Panc1 (cell line): ENCODE measurements around the gene NQO1. TPM values are rescaled to one million over a fixed set of nuclear protein-coding genes. Genes with fewer than 3 reads are reported as not detected.

Experiments used
- ATAC-seq: fragments of 200-7000 bp; cut with Tn5 transposase; 2 replicates; pipeline ENCODE4 v1.9.1; 2020; ENCODE audit warnings: mild to moderate bottlenecking, moderate library complexity
- BruUV-seq: library from RNA; stranded (reverse); fragments of 400-500 nt; replicated peaks from 2 replicates; lab custom pipeline; 2021; lab: Mats Ljungman, UMichigan
- CTCF ChIA-PET: fragments of 300-600 bp; sonication (Branson Sonifier 250); formaldehyde crosslinking; loops from one replicate; lab custom pipeline; 2022; ENCODE audit warnings: antibody characterized with exemption; lab: Charles Lee
- POLR2A ChIA-PET: fragments of 300-600 bp; sonication (Branson Sonifier 250); formaldehyde crosslinking; loops from one replicate; lab custom pipeline; 2022; ENCODE audit warnings: antibody characterized with exemption; lab: Charles Lee
- DNase-seq: peaks from one replicate; pipeline ENCODE4 v3.0.0-alpha.2; 2010; ENCODE audit warnings: low read depth, low spot score
- H3K27ac ChIP-seq: 2 replicates; pipeline ENCODE4 v1.5.1; 2011; ENCODE audit warnings: mild to moderate bottlenecking, low read length, inconsistent platforms
- H3K27me3 ChIP-seq: fragments of 200-500 bp; sonication (Bioruptor generic); 2 replicates; pipeline ENCODE4 v1.6.0; 2014; ENCODE audit warnings: low read length, inconsistent platforms; ENCODE audit not compliant: control insufficient read depth, insufficient read depth
- H3K36me3 ChIP-seq: fragments of 200-500 bp; sonication (Bioruptor generic); 2 replicates; pipeline ENCODE4 v1.5.1; 2014; ENCODE audit warnings: inconsistent platforms, mild to moderate bottlenecking, low read length, moderate library complexity; ENCODE audit not compliant: control insufficient read depth, insufficient read depth
- H3K4me1 ChIP-seq: 2 replicates; pipeline ENCODE4 v1.5.1; 2011; ENCODE audit warnings: inconsistent platforms, mild to moderate bottlenecking, low read length, moderate library complexity; ENCODE audit not compliant: control insufficient read depth, insufficient read depth
- H3K4me3 ChIP-seq, 2 experiments: 2 replicates each; pipeline ENCODE4 v1.5.1; 2011 to 2012; ENCODE audit warnings: low read depth in 2 of 2, low read length in 2 of 2, mild to moderate bottlenecking in 2 of 2, inconsistent platforms in 1 of 2, moderate library complexity in 1 of 2
- H3K9me3 ChIP-seq: fragments of 200-500 bp; sonication (Bioruptor generic); 2 replicates; pipeline ENCODE4 v1.5.1; 2014; ENCODE audit warnings: low read depth, mild to moderate bottlenecking, inconsistent platforms, low read length, moderate library complexity; ENCODE audit not compliant: control insufficient read depth, insufficient read depth
- POLR2AphosphoS5 ChIP-seq: IDR thresholded peaks from 2 replicates; pipeline ENCODE4 v1.6.1; 2012; ENCODE audit warnings: mild to moderate bottlenecking, low read depth, low read length, moderate library complexity
- SIN3A ChIP-seq: IDR thresholded peaks from 2 replicates; pipeline ENCODE4 v1.6.1; 2012; ENCODE audit warnings: low read depth, mild to moderate bottlenecking, low read length, moderate library complexity, borderline replicate concordance; ENCODE audit not compliant: insufficient read depth
- TCF7L2 ChIP-seq: IDR thresholded peaks from 2 replicates; pipeline ENCODE4 v1.6.1; 2011; ENCODE audit warnings: mild to moderate bottlenecking, low read depth, low read length, inconsistent platforms
- in situ Hi-C: cut with HindIII; loops from 2 replicates; pipeline ENCODE4 v1.10.0; 2016; ENCODE audit warnings: low sequenced_read_pairs, low pct_unique_long_range_greater_than_20kb
- intact Hi-C: fragments of 100-400 bp; cut with micrococcal nuclease; formaldehyde crosslinking; loops from one replicate; pipeline ENCODE4 v1.10.0; 2022; ENCODE audit not compliant: unreplicated experiment
- total RNA-seq: library from RNA; stranded (reverse); gene quantifications from one replicate; pipeline ENCODE4 v1.2.1, GENCODE V29; 2021; ENCODE audit not compliant: unreplicated experiment
- TF ChIP-seq, protein P1 (sequence below), 2 experiments: IDR thresholded peaks; 2 replicates each; pipeline ENCODE4 v1.6.1; 2011 to 2012; ENCODE audit warnings: low read depth in 2 of 2, control low read depth in 1 of 2, low read length in 1 of 2, mild to moderate bottlenecking in 1 of 2, moderate library complexity in 1 of 2; ENCODE audit not compliant: insufficient read depth in 1 of 2
- TF ChIP-seq, protein P2 (sequence below): fragments of 450-650 bp; IDR thresholded peaks from 2 replicates; pipeline ENCODE4 v1.5.1; 2017; ENCODE audit warnings: mild to moderate bottlenecking

Gene NQO1
- total RNA-seq, 1 experiment from 2014 or later: 147 TPM

DNA sequence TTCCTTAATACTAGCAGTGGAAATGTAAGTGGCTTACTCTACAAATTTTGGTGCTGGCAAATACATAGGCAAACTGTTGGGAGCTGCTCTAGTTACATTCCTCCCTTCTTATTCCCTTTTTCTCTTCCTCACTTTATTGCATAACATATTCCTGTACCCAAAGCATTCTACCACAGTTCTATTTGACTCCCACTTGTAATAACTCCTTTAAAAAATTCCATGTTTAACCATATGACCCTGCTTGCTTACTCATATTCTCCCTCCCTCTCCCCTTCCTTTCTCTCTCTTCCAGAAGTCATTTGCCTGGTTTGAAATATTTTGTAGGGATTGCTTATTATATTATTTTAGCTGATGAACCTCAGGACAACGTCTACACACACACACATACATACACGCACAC is 22.7 kb downstream of the NQO1 start:
- no peak overlapping the region for H3K4me3 ChIP-seq
- ATAC-seq (no peak), DNase-seq (no peak)
- H3K9me3 ChIP-seq: no peaks in the 10 kb centered on the region
- CTCF ChIA-PET: no interaction called here
- no peaks in the 10 kb centered on the region for H3K27me3 ChIP-seq
- no peaks in the 10 kb centered on the region; the same call in 1 of the 2 replicates for H3K4me1 ChIP-seq
- in situ Hi-C loops: no loop called here
- POLR2A ChIA-PET: no interaction called here
- no peak overlapping the region for H3K27ac ChIP-seq
- intact Hi-C loops: no loop called here
- H3K36me3 ChIP-seq: peaks cover 29% of the 10 kb centered on the region
- TF ChIP-seq, protein P1, sequence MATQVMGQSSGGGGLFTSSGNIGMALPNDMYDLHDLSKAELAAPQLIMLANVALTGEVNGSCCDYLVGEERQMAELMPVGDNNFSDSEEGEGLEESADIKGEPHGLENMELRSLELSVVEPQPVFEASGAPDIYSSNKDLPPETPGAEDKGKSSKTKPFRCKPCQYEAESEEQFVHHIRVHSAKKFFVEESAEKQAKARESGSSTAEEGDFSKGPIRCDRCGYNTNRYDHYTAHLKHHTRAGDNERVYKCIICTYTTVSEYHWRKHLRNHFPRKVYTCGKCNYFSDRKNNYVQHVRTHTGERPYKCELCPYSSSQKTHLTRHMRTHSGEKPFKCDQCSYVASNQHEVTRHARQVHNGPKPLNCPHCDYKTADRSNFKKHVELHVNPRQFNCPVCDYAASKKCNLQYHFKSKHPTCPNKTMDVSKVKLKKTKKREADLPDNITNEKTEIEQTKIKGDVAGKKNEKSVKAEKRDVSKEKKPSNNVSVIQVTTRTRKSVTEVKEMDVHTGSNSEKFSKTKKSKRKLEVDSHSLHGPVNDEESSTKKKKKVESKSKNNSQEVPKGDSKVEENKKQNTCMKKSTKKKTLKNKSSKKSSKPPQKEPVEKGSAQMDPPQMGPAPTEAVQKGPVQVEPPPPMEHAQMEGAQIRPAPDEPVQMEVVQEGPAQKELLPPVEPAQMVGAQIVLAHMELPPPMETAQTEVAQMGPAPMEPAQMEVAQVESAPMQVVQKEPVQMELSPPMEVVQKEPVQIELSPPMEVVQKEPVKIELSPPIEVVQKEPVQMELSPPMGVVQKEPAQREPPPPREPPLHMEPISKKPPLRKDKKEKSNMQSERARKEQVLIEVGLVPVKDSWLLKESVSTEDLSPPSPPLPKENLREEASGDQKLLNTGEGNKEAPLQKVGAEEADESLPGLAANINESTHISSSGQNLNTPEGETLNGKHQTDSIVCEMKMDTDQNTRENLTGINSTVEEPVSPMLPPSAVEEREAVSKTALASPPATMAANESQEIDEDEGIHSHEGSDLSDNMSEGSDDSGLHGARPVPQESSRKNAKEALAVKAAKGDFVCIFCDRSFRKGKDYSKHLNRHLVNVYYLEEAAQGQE (IDR thresholded peaks at IDR 0.05; ENCODE audit: insufficient read depth in 1 of 2, low read depth in 2 of 2, low read length in 1 of 2): no peak
- TF ChIP-seq POLR2AphosphoS5 (no peak), SIN3A (no peak), TCF7L2 (no peak)
- TF ChIP-seq, protein P2, sequence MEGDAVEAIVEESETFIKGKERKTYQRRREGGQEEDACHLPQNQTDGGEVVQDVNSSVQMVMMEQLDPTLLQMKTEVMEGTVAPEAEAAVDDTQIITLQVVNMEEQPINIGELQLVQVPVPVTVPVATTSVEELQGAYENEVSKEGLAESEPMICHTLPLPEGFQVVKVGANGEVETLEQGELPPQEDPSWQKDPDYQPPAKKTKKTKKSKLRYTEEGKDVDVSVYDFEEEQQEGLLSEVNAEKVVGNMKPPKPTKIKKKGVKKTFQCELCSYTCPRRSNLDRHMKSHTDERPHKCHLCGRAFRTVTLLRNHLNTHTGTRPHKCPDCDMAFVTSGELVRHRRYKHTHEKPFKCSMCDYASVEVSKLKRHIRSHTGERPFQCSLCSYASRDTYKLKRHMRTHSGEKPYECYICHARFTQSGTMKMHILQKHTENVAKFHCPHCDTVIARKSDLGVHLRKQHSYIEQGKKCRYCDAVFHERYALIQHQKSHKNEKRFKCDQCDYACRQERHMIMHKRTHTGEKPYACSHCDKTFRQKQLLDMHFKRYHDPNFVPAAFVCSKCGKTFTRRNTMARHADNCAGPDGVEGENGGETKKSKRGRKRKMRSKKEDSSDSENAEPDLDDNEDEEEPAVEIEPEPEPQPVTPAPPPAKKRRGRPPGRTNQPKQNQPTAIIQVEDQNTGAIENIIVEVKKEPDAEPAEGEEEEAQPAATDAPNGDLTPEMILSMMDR: no peak
- BruUV-seq: no TSS peak

GRCh38 chr16:69701866-69702265 is 24.5 kb downstream of the NQO1 start:
- CTCF ChIA-PET: no interaction called here
- no peak for ATAC-seq
- BruUV-seq: no TSS peak

DNA sequence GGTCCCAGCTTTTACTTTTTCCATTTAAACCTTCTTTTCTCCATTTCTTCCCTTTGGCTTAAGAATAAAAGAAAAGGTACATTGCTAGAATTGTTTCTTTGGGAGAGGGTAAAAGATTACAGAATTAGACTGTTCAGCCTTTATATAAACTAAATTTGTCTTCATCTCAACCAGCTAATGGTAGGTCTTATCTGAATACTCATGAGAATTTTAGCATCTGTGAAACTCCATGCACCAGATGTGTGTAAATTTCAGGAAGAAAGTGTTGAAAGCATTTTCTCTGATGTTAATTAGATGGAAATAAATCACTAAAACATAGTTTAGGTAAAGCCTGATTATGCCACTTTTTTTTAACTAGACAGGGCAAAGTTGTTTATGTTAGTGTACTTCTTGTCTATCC is 24.9 kb downstream of the NQO1 start:
- BruUV-seq: TSS peak; percentile 5
- no peak overlapping the region for H3K4me3 ChIP-seq
- TF ChIP-seq, protein P1 (IDR thresholded peaks at IDR 0.05; ENCODE audit: insufficient read depth in 1 of 2, low read depth in 2 of 2, low read length in 1 of 2): no peak
- TF ChIP-seq, protein P2: no peak
- TF ChIP-seq SIN3A (no peak), TCF7L2 (no peak), POLR2AphosphoS5 (no peak)
- no peaks in the 10 kb centered on the region; the same call in 1 of the 2 replicates for H3K4me1 ChIP-seq
- POLR2A ChIA-PET: no interaction called here
- in situ Hi-C loops (no loop called here), intact Hi-C loops (no loop called here)
- CTCF ChIA-PET: no interaction called here
- no peak for ATAC-seq
- no peaks in the 10 kb centered on the region for H3K9me3 ChIP-seq
- DNase-seq: no peak
- H3K36me3 ChIP-seq: peaks cover 45% of the 10 kb centered on the region
- H3K27me3 ChIP-seq: no peaks in the 10 kb centered on the region
- no peak overlapping the region for H3K27ac ChIP-seq

More at GRCh38 chr16:69701866-69702265, 24.5 kb downstream of the NQO1 start:
- DNase-seq: no peak
- no peak overlapping the region for H3K4me3 ChIP-seq
- no peaks in the 10 kb centered on the region for H3K9me3 ChIP-seq
- H3K27me3 ChIP-seq: no peaks in the 10 kb centered on the region
- POLR2A ChIA-PET: no interaction called here
- H3K4me1 ChIP-seq: no peaks in the 10 kb centered on the region; the same call in 1 of the 2 replicates
- in situ Hi-C loops: no loop called here
- no peak for TF ChIP-seq POLR2AphosphoS5
- no peak for TF ChIP-seq SIN3A
- peaks cover 40% of the 10 kb centered on the region for H3K36me3 ChIP-seq
- intact Hi-C loops: no loop called here
- no peak overlapping the region for H3K27ac ChIP-seq
